Esophagus muscularis mucosa (tissue), 3 donors: ENCODE data around the gene GRK4.

Experiments
- CTCF ChIP-seq, 3 experiments: fragments of 200-600 bp in 2 of 3; fragments of 450-650 bp in 1 of 3; sonication (generic) in 2 of 3; IDR thresholded peaks; one replicate each; pipeline ENCODE4 v1.5.1; 2017 to 2019; ENCODE audit warnings: antibody characterized with exemption in 3 of 3, mild to moderate bottlenecking in 2 of 3, moderate library complexity in 1 of 3
- POLR2AphosphoS5 ChIP-seq, 2 donors: sonication (generic); formaldehyde crosslinking; IDR thresholded peaks; one replicate each; pipeline ENCODE4 v1.6.1; 2017; ENCODE audit warnings: antibody characterized with exemption in 2 of 2

GRCh38 chr4:2942532-2943363 is 20.6 kb upstream of the GRK4 start:
- TF ChIP-seq POLR2AphosphoS5 (IDR thresholded peaks at IDR 0.05) (no peak), CTCF (IDR thresholded peaks at IDR 0.05) (no peak)
